Nephron progenitor cell (in vitro differentiated cells): ENCODE measurements around the gene TEX2.
"Not testable (repeated sequence)": the region's sequence is repeated elsewhere in the genome, so short reads cannot be mapped to it uniquely, and the experiment has no call there.

Experiments
- DNase-seq: peaks from one replicate; pipeline ENCODE4 v3.0.0; 2021
- H3K27ac Mint-ChIP-seq: 2 replicates; pipeline ENCODE4 v1.8.0; 2021; ENCODE audit warnings: mild to moderate bottlenecking, moderate library complexity, mixed read lengths
- H3K27me3 Mint-ChIP-seq: 2 replicates; pipeline ENCODE4 v1.8.0; 2021; ENCODE audit warnings: mild to moderate bottlenecking, low read depth, mixed read lengths; ENCODE audit not compliant: poor library complexity
- H3K36me3 Mint-ChIP-seq: 2 replicates; pipeline ENCODE4 v1.8.0; 2021; ENCODE audit warnings: low read depth, mixed read lengths
- H3K4me1 Mint-ChIP-seq: 2 replicates; pipeline ENCODE4 v1.8.0; 2021; ENCODE audit warnings: mixed read lengths
- H3K4me3 Mint-ChIP-seq: 2 replicates; pipeline ENCODE4 v1.8.0; 2021; ENCODE audit warnings: mild to moderate bottlenecking, moderate library complexity, mixed read lengths
- H3K9me3 Mint-ChIP-seq: 2 replicates; pipeline ENCODE4 v1.8.0; 2021; ENCODE audit warnings: mild to moderate bottlenecking, moderate library complexity, mixed read lengths
- TF ChIP-seq, protein P1 (sequence below): fragments of 200-600 bp; sonication (generic); IDR thresholded peaks from 2 replicates; pipeline ENCODE4 v1.5.0; 2021; ENCODE audit warnings: antibody characterized with exemption

The TEX2 gene

GRCh38 chr17:64171041-64171440 lies 92.0 kb downstream of the TEX2 start:
- H3K4me3 Mint-ChIP-seq, result no peak overlapping the region
- no peak overlapping the region for H3K27ac Mint-ChIP-seq
- TF ChIP-seq, protein P1, sequence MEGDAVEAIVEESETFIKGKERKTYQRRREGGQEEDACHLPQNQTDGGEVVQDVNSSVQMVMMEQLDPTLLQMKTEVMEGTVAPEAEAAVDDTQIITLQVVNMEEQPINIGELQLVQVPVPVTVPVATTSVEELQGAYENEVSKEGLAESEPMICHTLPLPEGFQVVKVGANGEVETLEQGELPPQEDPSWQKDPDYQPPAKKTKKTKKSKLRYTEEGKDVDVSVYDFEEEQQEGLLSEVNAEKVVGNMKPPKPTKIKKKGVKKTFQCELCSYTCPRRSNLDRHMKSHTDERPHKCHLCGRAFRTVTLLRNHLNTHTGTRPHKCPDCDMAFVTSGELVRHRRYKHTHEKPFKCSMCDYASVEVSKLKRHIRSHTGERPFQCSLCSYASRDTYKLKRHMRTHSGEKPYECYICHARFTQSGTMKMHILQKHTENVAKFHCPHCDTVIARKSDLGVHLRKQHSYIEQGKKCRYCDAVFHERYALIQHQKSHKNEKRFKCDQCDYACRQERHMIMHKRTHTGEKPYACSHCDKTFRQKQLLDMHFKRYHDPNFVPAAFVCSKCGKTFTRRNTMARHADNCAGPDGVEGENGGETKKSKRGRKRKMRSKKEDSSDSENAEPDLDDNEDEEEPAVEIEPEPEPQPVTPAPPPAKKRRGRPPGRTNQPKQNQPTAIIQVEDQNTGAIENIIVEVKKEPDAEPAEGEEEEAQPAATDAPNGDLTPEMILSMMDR, result no peak
- peaks cover 27% of the 10 kb centered on the region for H3K36me3 Mint-ChIP-seq
- H3K27me3 Mint-ChIP-seq, result no peaks in the 10 kb centered on the region
- H3K9me3 Mint-ChIP-seq, result no peaks in the 10 kb centered on the region
- DNase-seq, result no peak
- peaks cover 16% of the 10 kb centered on the region for H3K4me1 Mint-ChIP-seq

GRCh38 chr17:64170286-64170685 lies 92.8 kb downstream of the TEX2 start:
- Mint-ChIP-seq H3K27me3 (peaks cover 2% of the 10 kb centered on the region), H3K27ac (no peak overlapping the region), H3K9me3 (no peaks in the 10 kb centered on the region), H3K4me1 (peaks cover 16% of the 10 kb centered on the region), H3K4me3 (no peak overlapping the region), H3K36me3 (peaks cover 27% of the 10 kb centered on the region)
- no peak for DNase-seq
- TF ChIP-seq, protein P1, result no peak

DNA sequence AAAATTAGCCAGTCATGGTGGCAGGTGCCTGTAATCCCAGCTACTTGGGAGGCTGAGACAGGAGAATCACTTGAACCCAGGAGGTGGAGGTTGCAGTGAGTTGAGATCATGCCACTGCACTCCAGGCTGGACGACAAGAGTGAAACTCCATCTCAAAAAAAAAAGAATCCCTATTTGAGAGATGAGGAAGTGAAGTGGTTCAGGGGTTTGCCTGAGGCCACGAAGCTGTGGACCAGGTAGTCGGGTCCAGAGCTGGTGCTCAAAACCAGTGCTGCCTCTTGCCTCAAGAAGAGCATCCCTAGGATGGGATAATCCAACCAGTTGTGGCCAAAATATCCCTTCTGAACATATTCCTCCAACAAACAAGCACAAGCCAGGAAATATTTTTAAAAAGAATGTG lies 95.4 kb downstream of the TEX2 start:
- H3K4me1 Mint-ChIP-seq, result peaks cover 16% of the 10 kb centered on the region

GRCh38 chr17:64166876-64167275 lies 96.2 kb downstream of the TEX2 start:
- no peak overlapping the region for H3K4me3 Mint-ChIP-seq
- TF ChIP-seq, protein P1, result no peak
- peaks cover 20% of the 10 kb centered on the region for H3K36me3 Mint-ChIP-seq
- H3K9me3 Mint-ChIP-seq, result no peaks in the 10 kb centered on the region
- peaks cover 9% of the 10 kb centered on the region for H3K27me3 Mint-ChIP-seq
- H3K4me1 Mint-ChIP-seq, result peaks cover 16% of the 10 kb centered on the region
- no peak for DNase-seq
- no peak overlapping the region for H3K27ac Mint-ChIP-seq

More for the DNA sequence above, 95.4 kb downstream of the TEX2 start:
- H3K4me3 Mint-ChIP-seq, DNase-seq, H3K9me3 Mint-ChIP-seq, H3K27ac Mint-ChIP-seq, H3K27me3 Mint-ChIP-seq: not testable (repeated sequence)
- peaks cover 26% of the 10 kb centered on the region for H3K36me3 Mint-ChIP-seq

DNA sequence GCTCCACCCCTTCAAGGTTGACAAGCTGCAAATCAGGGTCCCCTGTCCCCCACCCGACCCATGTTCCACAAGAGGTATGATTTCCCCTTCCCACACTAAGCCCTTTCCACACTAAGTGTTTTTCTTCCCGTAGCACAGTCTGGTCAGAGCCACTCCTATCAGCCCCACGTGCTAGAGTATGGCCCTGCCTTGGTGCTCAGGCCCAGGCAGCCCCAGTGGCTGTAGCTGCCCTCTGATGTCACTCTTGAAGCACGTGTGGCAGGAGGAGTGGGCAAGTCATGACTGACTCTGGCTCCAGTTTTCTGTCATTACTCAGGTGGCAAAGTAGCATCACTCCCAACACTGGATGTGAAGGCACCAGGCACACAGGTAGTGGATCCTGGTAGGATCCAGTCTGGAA lies 97.7 kb downstream of the TEX2 start:
- peaks cover 20% of the 10 kb centered on the region for H3K4me1 Mint-ChIP-seq
- no peaks in the 10 kb centered on the region for H3K9me3 Mint-ChIP-seq
- H3K27me3 Mint-ChIP-seq, result peaks cover 11% of the 10 kb centered on the region
- H3K27ac Mint-ChIP-seq, result no peak overlapping the region
- no peak overlapping the region for H3K4me3 Mint-ChIP-seq
- TF ChIP-seq, protein P1, result no peak
- DNase-seq, result no peak
- H3K36me3 Mint-ChIP-seq, result peaks cover 7% of the 10 kb centered on the region

GRCh38 chr17:64164596-64165285 lies 98.3 kb downstream of the TEX2 start:
- H3K4me1 Mint-ChIP-seq, result peaks cover 26% of the 10 kb centered on the region
- H3K9me3 Mint-ChIP-seq, result no peaks in the 10 kb centered on the region
- H3K27me3 Mint-ChIP-seq, result peaks cover 12% of the 10 kb centered on the region
- TF ChIP-seq, protein P1, result no peak
- H3K27ac Mint-ChIP-seq, result no peak overlapping the region
- peaks cover under 1% of the 10 kb centered on the region for H3K36me3 Mint-ChIP-seq
- H3K4me3 Mint-ChIP-seq, result no peak overlapping the region
- DNase-seq, result no peak
